Measurements from ENCODE around the gene SLC17A4.
"Not testable (repeated sequence)": the region's sequence is repeated elsewhere in the genome, so short reads cannot be mapped to it uniquely, and the experiment has no call there.

The SLC17A4 gene

DNA sequence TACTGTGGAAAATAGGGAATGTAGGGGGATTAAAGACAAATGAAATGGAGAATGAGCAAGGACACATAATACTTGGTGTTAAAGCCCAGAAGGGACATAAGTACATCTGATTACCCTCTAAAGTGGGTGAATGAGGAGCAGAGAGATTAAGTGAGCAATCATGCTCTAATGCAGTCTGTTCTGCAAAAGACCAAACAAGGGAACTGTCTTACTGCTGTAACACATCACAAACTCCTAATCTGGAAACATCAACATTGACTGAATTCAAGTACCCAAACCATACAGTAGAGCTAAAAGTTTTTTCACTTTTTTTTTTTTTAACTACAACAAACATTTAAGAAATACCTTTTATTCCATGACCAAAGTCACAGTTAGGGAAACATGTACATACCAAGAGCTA lies 19.3 kb upstream of the SLC17A4 start:
- no peak overlapping the region for H3K4me3 ChIP-seq (ENCODE audit: low read depth, low read length)
- no peak for TF ChIP-seq CTCF (IDR thresholded peaks at IDR 0.05; ENCODE audit: low read depth, low read length)

DNA sequence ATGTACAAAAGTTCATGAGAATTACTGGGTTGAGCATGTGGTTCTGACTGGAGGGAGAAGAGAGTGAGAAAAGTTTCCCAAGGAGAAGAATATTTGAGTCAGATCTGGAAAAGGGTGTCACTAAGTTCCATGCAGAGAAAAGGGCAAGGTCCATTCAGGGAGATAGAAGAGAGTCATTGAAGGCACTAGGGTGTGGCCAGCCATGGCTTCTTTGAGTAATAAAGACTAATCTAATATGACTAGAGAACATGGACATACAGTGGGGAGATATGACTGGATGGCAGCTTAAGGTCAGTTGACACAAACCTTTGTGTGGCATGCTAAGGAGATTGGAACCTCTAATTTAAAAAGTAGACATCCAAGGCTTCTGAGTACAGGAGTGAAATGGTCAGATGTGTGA lies 10.7 kb upstream of the SLC17A4 start:
- H3K4me3 ChIP-seq (ENCODE audit: low read depth, low read length) = no peak overlapping the region
- no peak for TF ChIP-seq CTCF (IDR thresholded peaks at IDR 0.05; ENCODE audit: low read depth, low read length)

GRCh38 chr6:25745836-25746235 lies 8.7 kb upstream of the SLC17A4 start:
- no peak overlapping the region for H3K4me3 ChIP-seq (ENCODE audit: low read depth, low read length)
- TF ChIP-seq CTCF (IDR thresholded peaks at IDR 0.05; ENCODE audit: low read depth, low read length) = no peak

DNA sequence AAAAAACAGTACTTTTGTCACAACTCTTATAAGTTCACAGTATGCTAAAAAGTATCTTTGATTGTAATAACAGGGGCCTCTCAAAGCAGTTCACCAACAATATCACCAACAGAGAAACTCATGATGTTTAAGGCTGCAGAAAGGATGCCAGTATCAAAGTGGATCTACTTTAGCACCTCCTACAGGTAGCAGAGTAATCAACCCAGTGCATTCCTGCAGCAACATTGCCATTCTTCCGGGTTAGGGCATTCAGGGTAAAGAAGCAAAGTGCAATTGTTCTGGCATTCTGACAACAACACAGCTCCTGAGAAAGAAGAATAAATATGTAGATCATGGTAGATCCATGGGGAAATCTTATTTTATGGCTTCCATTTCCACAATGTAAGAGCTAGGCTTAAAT lies 7.6 kb upstream of the SLC17A4 start:
- no peak overlapping the region for H3K4me3 ChIP-seq (ENCODE audit: low read depth, low read length)
- no peak for TF ChIP-seq CTCF (IDR thresholded peaks at IDR 0.05; ENCODE audit: low read depth, low read length)

GRCh38 chr6:25747477-25747876 lies 7.1 kb upstream of the SLC17A4 start:
- H3K4me3 ChIP-seq (ENCODE audit: low read depth, low read length) = no peak overlapping the region
- TF ChIP-seq CTCF (IDR thresholded peaks at IDR 0.05; ENCODE audit: low read depth, low read length) = no peak

DNA sequence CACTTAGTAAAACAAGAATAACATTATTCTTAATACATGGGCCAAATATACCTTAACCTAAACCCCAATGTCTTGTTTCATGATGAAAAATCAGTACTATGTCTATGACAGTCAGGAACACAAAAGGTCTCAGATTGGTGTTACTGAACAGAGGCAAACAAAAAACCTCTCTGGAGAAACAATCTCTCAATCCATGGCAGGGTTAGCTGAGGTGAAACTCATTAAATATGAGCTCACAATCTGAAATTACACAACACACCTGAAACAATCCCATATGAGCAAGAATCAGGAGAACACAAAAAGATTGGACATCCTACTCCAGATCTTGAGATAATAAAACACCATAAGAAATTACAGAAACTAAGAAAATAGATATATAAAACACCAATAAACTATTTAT lies 6.5 kb upstream of the SLC17A4 start:
- TF ChIP-seq CTCF (IDR thresholded peaks at IDR 0.05; ENCODE audit: low read depth, low read length) = no peak

DNA sequence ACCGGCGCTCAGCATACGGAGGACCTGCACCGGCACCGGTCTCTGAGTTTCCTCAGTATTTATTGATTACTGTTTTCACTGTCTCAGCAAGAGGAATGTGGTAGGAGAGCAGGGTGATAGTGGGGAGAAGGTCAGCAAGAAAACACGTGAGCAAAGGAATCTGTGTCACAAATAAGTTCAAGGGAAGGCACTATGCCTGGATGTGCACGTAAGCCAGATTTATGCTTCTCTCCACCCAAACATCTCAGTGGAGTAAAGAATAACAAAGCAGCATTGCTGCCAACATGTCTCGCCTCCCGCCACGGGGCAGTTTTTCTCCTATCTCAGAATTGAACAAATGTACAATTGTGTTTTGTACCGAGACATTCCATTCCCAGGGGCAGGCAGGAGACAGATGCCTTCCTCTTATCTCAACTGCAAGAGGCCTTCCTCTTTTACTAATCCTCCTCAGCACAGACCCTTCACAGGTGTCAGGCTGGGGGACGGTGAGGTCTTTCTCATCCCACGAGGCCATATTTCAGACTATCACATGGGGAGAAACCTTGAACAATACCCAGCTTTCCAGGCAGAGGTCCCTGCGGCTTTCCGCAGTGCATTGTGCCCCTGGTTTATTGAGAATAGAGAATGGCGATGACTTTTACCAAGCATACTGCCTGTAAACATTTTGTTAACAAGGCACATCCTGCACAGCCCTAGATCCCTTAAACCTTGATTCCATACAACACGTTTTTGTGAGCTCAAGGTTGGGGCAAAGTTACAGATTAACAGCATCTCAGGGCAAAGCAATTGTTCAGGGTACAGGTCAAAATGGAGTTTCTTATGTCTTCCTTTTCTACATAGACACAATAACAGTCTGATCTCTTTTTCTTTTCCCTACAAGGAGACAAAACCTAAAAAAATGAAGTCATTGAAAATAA lies 5.7 kb upstream of the SLC17A4 start:
- not testable (repeated sequence) for H3K4me3 ChIP-seq (ENCODE audit: low read depth, low read length)

More for the DNA sequence above, 6.5 kb upstream of the SLC17A4 start:
- no peak overlapping the region for H3K4me3 ChIP-seq (ENCODE audit: low read depth, low read length)

GRCh38 chr6:25749837-25750236 lies 4.7 kb upstream of the SLC17A4 start:
- no peak for TF ChIP-seq CTCF (IDR thresholded peaks at IDR 0.05; ENCODE audit: low read depth, low read length)
- no peak overlapping the region for H3K4me3 ChIP-seq (ENCODE audit: low read depth, low read length)

Data from WI38 (cell line).